Naive thymus-derived CD4-positive, alpha-beta T cell (primary cell): ENCODE data around the gene CASP6. TPM values are rescaled to one million over a fixed set of nuclear protein-coding genes. Genes with fewer than 3 reads are reported as not detected.
A peak's percentile ranks its signal among the peaks of the same experiment; 100 is the strongest.

Experiments used
- ATAC-seq: fragments of 150-1000 bp; cut with Tn5 transposase; 2 replicates; pipeline ENCODE4 v1.10.0; 2021; ENCODE audit warnings: mild to moderate bottlenecking, moderate library complexity
- CTCF ChIA-PET: fragments of 350-600 bp; sonication (Branson Sonifier 250); formaldehyde crosslinking; loops from one replicate; lab custom pipeline; 2021; ENCODE audit warnings: antibody characterized with exemption; lab: Charles Lee
- POLR2A ChIA-PET: fragments of 350-600 bp; sonication (Branson Sonifier 250); formaldehyde crosslinking; loops from one replicate; lab custom pipeline; 2021; ENCODE audit warnings: antibody characterized with exemption, inconsistent platforms; lab: Charles Lee
- DNase-seq, 9 donors: peaks; one replicate each; pipeline versions ENCODE4 v3.0.0 to v3.0.0-alpha.2; 2020 to 2022; ENCODE audit warnings: mixed read lengths in 1 of 9
- H3K27ac ChIP-seq: one replicate; pipeline ENCODE4 v1.7.0; 2013; ENCODE audit warnings: mild to moderate bottlenecking, low read depth, low read length, moderate library complexity
- H3K27me3 ChIP-seq, 2 donors: one replicate each; pipeline ENCODE4 v1.7.0; 2013; ENCODE audit warnings: low read length in 2 of 2, mild to moderate bottlenecking in 2 of 2, moderate library complexity in 2 of 2; ENCODE audit not compliant: control insufficient read depth in 2 of 2, insufficient read depth in 2 of 2
- H3K36me3 ChIP-seq, 3 experiments: 1 replicate in 2 of 3; 2 replicates in 1 of 3; pipeline ENCODE4 v1.7.0; 2013; ENCODE audit warnings: low read length in 3 of 3, mild to moderate bottlenecking in 3 of 3, moderate library complexity in 1 of 3; ENCODE audit not compliant: insufficient read depth in 3 of 3, control insufficient read depth in 2 of 3
- H3K4me1 ChIP-seq, 2 donors: one replicate each; pipeline ENCODE4 v1.7.0; 2013; ENCODE audit warnings: low read length in 2 of 2, mild to moderate bottlenecking in 2 of 2, moderate library complexity in 1 of 2; ENCODE audit not compliant: control insufficient read depth in 2 of 2, insufficient read depth in 2 of 2
- H3K4me3 ChIP-seq: 2 replicates; pipeline ENCODE4 v1.7.0; 2013; ENCODE audit warnings: mild to moderate bottlenecking, low read length
- H3K9me3 ChIP-seq, 3 experiments: 1 replicate in 2 of 3; 2 replicates in 1 of 3; pipeline ENCODE4 v1.7.0; 2013; ENCODE audit warnings: low read length in 3 of 3; ENCODE audit not compliant: control insufficient read depth in 2 of 3
- H3K27ac Mint-ChIP-seq, 9 donors: one replicate each; pipeline ENCODE4 v1.8.0; 2020 to 2022; ENCODE audit warnings: mixed read lengths in 9 of 9, mild to moderate bottlenecking in 8 of 9, moderate library complexity in 5 of 9, inconsistent platforms in 2 of 9
- H3K27me3 Mint-ChIP-seq, 5 donors: one replicate each; pipeline ENCODE4 v1.8.0; 2021 to 2022; ENCODE audit warnings: mixed read lengths in 5 of 5, mild to moderate bottlenecking in 1 of 5
- H3K36me3 Mint-ChIP-seq, 5 donors: one replicate each; pipeline ENCODE4 v1.8.0; 2020 to 2022; ENCODE audit warnings: mixed read lengths in 5 of 5, mild to moderate bottlenecking in 3 of 5, inconsistent platforms in 1 of 5
- H3K4me1 Mint-ChIP-seq, 7 donors: one replicate each; pipeline ENCODE4 v1.8.0; 2020 to 2022; ENCODE audit warnings: mixed read lengths in 7 of 7, mild to moderate bottlenecking in 3 of 7, inconsistent platforms in 1 of 7
- H3K4me3 Mint-ChIP-seq, 10 donors: one replicate each; pipeline ENCODE4 v1.8.0; 2020 to 2022; ENCODE audit warnings: mild to moderate bottlenecking in 10 of 10, mixed read lengths in 10 of 10, moderate library complexity in 6 of 10, inconsistent platforms in 2 of 10
- H3K9me3 Mint-ChIP-seq, 11 donors: one replicate each; pipeline ENCODE4 v1.8.0; 2020 to 2022; ENCODE audit warnings: mixed read lengths in 11 of 11, mild to moderate bottlenecking in 4 of 11, inconsistent platforms in 1 of 11, moderate library complexity in 1 of 11
- intact Hi-C, 2 donors: fragments of 100-400 bp; cut with micrococcal nuclease; formaldehyde crosslinking; loops; one replicate each; pipeline ENCODE4 v1.15.1; 2023
- polyA plus RNA-seq, 2 donors: library from polyadenylated mRNA; unstranded; fragments of 300-500 nt; fragmentation: Illumina TruSeq; gene quantifications; one replicate each; pipeline ENCODE4 v1.2.3, GENCODE V29; 2021
- total RNA-seq, 6 experiments: library from RNA in 5 of 6; stranded (reverse) in 5 of 6; gene quantifications; 1 replicate in 5 of 6; 2 replicates in 1 of 6; pipeline ENCODE4 v1.2.3 and lab custom pipeline; 2021 to 2026

CASP6 gene
- total RNA-seq (10 to 100 TPM in 4 of 5 experiments, 1 to 10 TPM in 1; 9.3 to 29.9 (median 23.6) TPM), polyA plus RNA-seq (10 to 100 TPM; 63.1 to 85.8 TPM), total RNA-seq (lab: John Stamatoyannopoulos, UW) (10.8 reads per million, percentile 37 among the genes with 10 or more reads in this experiment)

DNA sequence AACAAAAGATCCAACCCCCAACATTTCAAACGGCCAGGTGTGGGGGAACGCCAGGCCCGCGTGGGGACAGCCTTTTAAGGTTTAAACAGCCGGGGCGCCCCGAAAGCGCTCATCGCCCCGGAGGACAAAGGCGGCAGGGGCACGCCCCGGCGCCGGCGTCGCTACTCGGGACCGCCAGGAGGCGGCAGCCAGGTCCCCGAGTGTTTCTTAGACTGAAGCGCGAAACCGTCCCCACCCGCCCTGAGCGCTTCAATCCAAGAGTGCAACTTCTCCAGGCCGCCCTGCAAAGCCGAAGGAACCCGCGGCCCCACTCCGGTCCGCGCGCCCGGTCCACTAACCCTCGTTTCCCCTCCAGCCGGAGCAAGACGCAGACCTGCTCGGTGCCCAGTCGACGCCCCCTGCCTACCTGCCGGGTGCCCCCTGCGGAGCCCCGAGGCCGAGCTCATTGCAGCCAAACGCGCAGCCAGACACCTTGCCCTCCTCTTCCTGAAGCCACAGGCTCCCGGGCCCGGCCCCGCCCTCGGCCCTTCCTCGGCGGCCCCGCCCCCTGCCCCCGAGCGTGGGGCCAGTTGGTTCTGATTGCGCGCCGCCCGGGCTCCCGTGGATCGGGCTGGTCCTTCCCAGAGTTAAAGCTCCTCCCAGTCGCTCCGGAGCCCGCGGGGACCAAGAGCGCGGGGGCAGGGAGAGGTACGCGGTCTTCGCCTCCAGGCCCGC lies at the start of gene CASP6:
Gene CASP6, minus strand, starts transcription at position 496 of the 714 bp plus-strand sequence. Its CDS starts 50 bp downstream, at position 446.
- Histone ChIP-seq H3K27ac (peak within 1 kb of the TSS; percentile 83), H3K4me1 (peaks cover 8 to 16% of the 10 kb centered on the region in 2 donors), H3K4me3 (peak within 1 kb of the TSS; percentile 78), H3K9me3 (no peaks in the 10 kb centered on the region), H3K36me3 (peaks cover 0 to 10% (median 0%) of the 10 kb centered on the region in 3 experiments), H3K27me3 (no peaks in the 10 kb centered on the region)
- Mint-ChIP-seq H3K27me3 (no peaks in the 10 kb centered on the region), H3K9me3 (peaks cover 0 to 8% (median 0%) of the 10 kb centered on the region in 11 donors), H3K4me3 (peak within 1 kb of the TSS; percentile 86 to 96 (median 94)), H3K36me3 (peaks cover 0 to 7% (median 5%) of the 10 kb centered on the region in 5 donors), H3K27ac (peak within 1 kb of the TSS; percentile 85 to 95 (median 94)), H3K4me1 (peaks cover 20 to 50% (median 48%) of the 10 kb centered on the region in 7 donors)
- ATAC-seq: peak; percentile 92
- ChIA-PET CTCF (interaction anchor here (0.7 to 1.2 kb wide), 4 partner anchors 12 to 270 kb away, joined by 3 read pairs; no protein-coding TSS in a partner anchor), POLR2A (interaction anchor here (0.7 to 4.1 kb wide), 10 partner anchors 9 to 270 kb away, joined by 3 to 18 read pairs (median 4); partner anchors contain the start of genes MCUB, PLA2G12A and SEC24B)
- intact Hi-C loops: loop anchor here (1.0 to 10.0 kb wide), 16 partner anchors 12 to 1708 kb away; partner anchors contain the start of genes GAR1 (in 2 of the 2), SEC24B (in 2 of the 2), ELOVL6 (in 1 of the 2) and MCUB (in 1 of the 2)
- DNase-seq: peak; percentile 64 to 78 (median 75)

DNA sequence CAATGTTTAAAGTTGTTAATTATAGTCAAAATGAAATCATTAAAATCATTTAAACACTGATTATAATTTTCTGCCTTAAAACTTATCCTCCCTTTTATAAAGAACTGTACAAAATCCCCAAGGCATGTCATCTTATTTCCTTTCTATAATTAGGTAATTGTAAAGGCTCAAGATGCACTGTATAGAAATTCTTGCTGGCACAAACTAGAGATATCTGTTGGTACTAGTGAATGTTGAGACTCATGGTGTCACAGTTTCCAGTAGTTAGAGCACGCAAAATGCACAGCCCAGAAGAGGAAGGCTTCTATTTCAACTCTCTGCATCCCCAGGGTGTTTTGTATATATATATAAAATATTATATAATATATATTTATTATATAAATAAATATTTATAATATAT lies 49.3 kb upstream of the CASP6 start:
- Histone ChIP-seq H3K4me3 (no peak overlapping the region), H3K36me3 (no peaks in the 10 kb centered on the region), H3K9me3 (no peaks in the 10 kb centered on the region), H3K4me1 (no peaks in the 10 kb centered on the region), H3K27me3 (no peaks in the 10 kb centered on the region), H3K27ac (no peak overlapping the region)
- no peaks in the 10 kb centered on the region for H3K36me3 Mint-ChIP-seq
- intact Hi-C loops: loop anchor here in 1 of 2 donors (5.0 kb wide), 1 partner anchor 65 kb away; the partner anchor contains the start of gene GAR1
- DNase-seq (peak in 1 of 9 donors; percentile 7), ATAC-seq (no peak)
- H3K9me3 Mint-ChIP-seq: peaks cover 0 to 2% (median 0%) of the 10 kb centered on the region in 11 donors
- no peaks in the 10 kb centered on the region for H3K4me1 Mint-ChIP-seq
- peaks cover 0 to 15% (median 6%) of the 10 kb centered on the region in 5 donors for H3K27me3 Mint-ChIP-seq
- ChIA-PET POLR2A (interaction anchor here (0.9 kb wide), 1 partner anchor 22 kb away, joined by 3 read pairs; the partner anchor contains the start of gene PLA2G12A), CTCF (interaction anchor here (1.8 kb wide), 1 partner anchor 319 kb away, joined by 4 read pairs; the partner anchor contains the start of gene SEC24B)
- H3K4me3 Mint-ChIP-seq: peak overlapping the region in 1 of 10 donors; percentile 7
- peak overlapping the region in 4 of 9 donors; percentile 18 to 43 (median 29) for H3K27ac Mint-ChIP-seq

DNA sequence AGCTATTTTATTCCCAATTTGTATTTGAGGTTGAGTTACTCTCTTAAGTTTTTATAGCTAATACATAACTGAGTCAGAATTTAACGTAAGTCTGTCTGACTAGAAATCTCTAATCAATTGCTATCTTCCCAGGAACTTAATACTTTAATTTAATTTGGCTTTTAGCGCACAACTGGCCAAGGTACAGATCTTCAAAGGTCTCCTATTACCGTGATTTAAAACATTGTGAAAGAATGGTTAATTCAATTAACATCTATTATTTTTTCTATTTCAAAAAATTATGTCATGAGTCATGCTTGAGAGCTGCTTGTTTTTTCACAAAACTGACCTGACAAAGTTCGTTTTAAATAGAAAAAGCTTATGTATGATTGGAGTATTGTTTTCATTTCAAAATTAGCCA lies 48.6 kb upstream of the CASP6 start:
- H3K27ac Mint-ChIP-seq: no peak overlapping the region
- peaks cover 0 to 2% (median 0%) of the 10 kb centered on the region in 11 donors for H3K9me3 Mint-ChIP-seq
- POLR2A ChIA-PET: interaction anchor here (0.9 kb wide), 1 partner anchor 22 kb away, joined by 3 read pairs; the partner anchor contains the start of gene PLA2G12A
- no peaks in the 10 kb centered on the region for H3K36me3 Mint-ChIP-seq
- Histone ChIP-seq H3K27me3 (no peaks in the 10 kb centered on the region), H3K27ac (no peak overlapping the region), H3K4me3 (no peak overlapping the region), H3K9me3 (no peaks in the 10 kb centered on the region), H3K4me1 (no peaks in the 10 kb centered on the region), H3K36me3 (no peaks in the 10 kb centered on the region)
- DNase-seq (no peak), ATAC-seq (no peak)
- H3K27me3 Mint-ChIP-seq: peaks cover 0 to 17% (median 6%) of the 10 kb centered on the region in 5 donors
- H3K4me3 Mint-ChIP-seq: no peak overlapping the region
- intact Hi-C loops: loop anchor here in 1 of 2 donors (5.0 kb wide), 1 partner anchor 65 kb away; the partner anchor contains the start of gene GAR1
- CTCF ChIA-PET: interaction anchor here (0.6 to 1.8 kb wide), 3 partner anchors 9 to 318 kb away, joined by 3 to 4 read pairs (median 3); partner anchors contain the start of genes MCUB and SEC24B
- H3K4me1 Mint-ChIP-seq: no peaks in the 10 kb centered on the region

DNA sequence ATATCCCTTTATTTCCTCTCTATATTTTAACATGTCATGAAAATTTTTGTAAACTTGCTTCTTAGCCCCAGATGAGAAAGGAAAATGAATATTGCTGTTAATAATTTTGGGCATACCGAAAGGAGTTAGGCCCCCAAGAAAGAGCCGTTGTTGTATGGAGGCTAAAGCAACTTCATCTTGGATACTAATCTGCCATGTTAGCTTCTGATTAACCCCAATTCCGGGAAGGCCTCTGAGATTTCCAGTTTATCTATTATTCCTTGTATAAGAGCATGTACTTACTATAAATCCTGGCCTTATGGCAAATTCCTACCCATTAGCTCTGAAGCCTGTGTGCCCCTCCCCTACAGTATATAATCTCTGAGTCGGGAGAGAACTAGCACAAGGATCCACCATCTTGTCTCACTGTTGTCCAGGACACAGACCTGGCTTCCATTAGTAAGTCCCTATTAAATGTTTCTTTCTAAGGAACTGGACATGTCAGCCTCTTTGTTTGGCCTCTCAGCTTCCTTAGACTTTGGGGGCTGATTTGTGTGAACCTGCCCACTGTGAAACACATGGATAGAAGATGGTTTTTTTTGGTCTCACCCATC lies 47.5 kb upstream of the CASP6 start:
- Mint-ChIP-seq H3K4me1 (no peaks in the 10 kb centered on the region), H3K36me3 (no peaks in the 10 kb centered on the region), H3K9me3 (peaks cover 0 to 2% (median 0%) of the 10 kb centered on the region in 11 donors), H3K4me3 (no peak overlapping the region), H3K27ac (no peak overlapping the region), H3K27me3 (peaks cover 0 to 21% (median 0%) of the 10 kb centered on the region in 5 donors)
- ChIA-PET POLR2A (no interaction called here), CTCF (interaction anchor here (1.8 kb wide), 1 partner anchor 317 kb away, joined by 4 read pairs; the partner anchor contains the start of gene SEC24B)
- Histone ChIP-seq H3K4me1 (no peaks in the 10 kb centered on the region), H3K27ac (no peak overlapping the region), H3K27me3 (no peaks in the 10 kb centered on the region), H3K4me3 (no peak overlapping the region), H3K9me3 (no peaks in the 10 kb centered on the region), H3K36me3 (no peaks in the 10 kb centered on the region)
- no peak for DNase-seq
- intact Hi-C loops: loop anchor here in 1 of 2 donors (5.0 kb wide), 1 partner anchor 67 kb away; the partner anchor contains the start of gene GAR1
- no peak for ATAC-seq

DNA sequence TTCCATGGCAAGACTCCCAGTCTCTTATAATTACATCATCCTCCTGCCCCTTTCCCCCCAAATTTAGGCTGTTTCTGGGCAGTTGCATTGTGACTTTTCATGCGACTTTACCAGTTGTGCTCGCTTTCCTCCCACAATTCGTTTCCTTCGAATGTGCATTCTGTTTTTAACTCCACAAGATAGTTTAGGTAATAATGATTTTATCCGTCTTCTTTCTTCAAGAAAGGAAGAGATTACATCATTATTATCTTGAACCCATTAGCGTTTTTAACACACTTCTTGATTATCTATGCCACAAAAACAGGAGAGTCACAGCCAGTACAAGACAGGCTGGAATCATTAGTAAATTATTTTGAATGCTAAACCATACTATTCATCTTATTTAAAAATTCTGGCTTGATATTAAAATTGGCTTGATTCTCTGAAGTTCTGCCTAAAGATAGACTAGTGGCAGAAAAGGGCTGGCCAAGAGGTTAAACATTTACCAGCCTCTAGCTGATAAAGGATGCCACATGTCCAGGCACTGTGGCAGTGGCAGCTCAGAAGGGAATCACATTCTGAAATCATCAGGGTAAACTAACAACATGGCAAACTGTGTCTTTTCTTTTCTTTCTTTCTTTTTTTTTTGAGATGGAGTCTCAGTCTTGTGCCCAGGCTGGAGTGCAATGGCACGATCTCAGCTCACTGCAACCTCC lies 46.3 kb upstream of the CASP6 start:
- peaks cover 0 to 24% (median 0%) of the 10 kb centered on the region in 5 donors for H3K27me3 Mint-ChIP-seq
- ATAC-seq (no peak), DNase-seq (no peak)
- Histone ChIP-seq H3K4me3 (no peak overlapping the region), H3K4me1 (no peaks in the 10 kb centered on the region), H3K36me3 (no peaks in the 10 kb centered on the region), H3K9me3 (no peaks in the 10 kb centered on the region), H3K27me3 (no peaks in the 10 kb centered on the region), H3K27ac (no peak overlapping the region)
- no peak overlapping the region for H3K4me3 Mint-ChIP-seq
- H3K27ac Mint-ChIP-seq: no peak overlapping the region
- intact Hi-C loops: loop anchor here in 1 of 2 donors (5.0 kb wide), 1 partner anchor 68 kb away; the partner anchor contains the start of gene GAR1
- POLR2A ChIA-PET: no interaction called here
- peaks cover 0 to 2% (median 0%) of the 10 kb centered on the region in 11 donors for H3K9me3 Mint-ChIP-seq
- no peaks in the 10 kb centered on the region for H3K4me1 Mint-ChIP-seq
- CTCF ChIA-PET: interaction anchor here (0.6 kb wide), 1 partner anchor 8 kb away, joined by 4 read pairs; no protein-coding TSS in a partner anchor
- no peaks in the 10 kb centered on the region for H3K36me3 Mint-ChIP-seq
